Cardiac fibroblast (primary cell): ENCODE measurements around the gene RHEB.

Experiments used
- DNase-seq, 2 donors: peaks; one replicate each; pipeline versions ENCODE4 v3.0.0 to v3.0.0-alpha.2; 2010; ENCODE audit warnings: low read depth in 2 of 2
- H3K4me3 ChIP-seq, 2 donors: replicated peaks in 1 of 2; 1 replicate in 1 of 2; 2 replicates in 1 of 2; pipeline ENCODE4 v1.5.1; 2011; ENCODE audit warnings: low read depth in 2 of 2, low read length in 2 of 2, mild to moderate bottlenecking in 2 of 2, moderate library complexity in 1 of 2
- CTCF ChIP-seq: IDR thresholded peaks from one replicate; pipeline ENCODE4 v1.5.1; 2011; ENCODE audit warnings: low read depth, mild to moderate bottlenecking, low read length, inconsistent platforms

The RHEB gene

GRCh38 chr7:151468217-151469018 lies 51.3 kb downstream of the RHEB start:
- no peak for DNase-seq
- TF ChIP-seq CTCF, result no peak
- H3K4me3 ChIP-seq, result no peak overlapping the region

DNA sequence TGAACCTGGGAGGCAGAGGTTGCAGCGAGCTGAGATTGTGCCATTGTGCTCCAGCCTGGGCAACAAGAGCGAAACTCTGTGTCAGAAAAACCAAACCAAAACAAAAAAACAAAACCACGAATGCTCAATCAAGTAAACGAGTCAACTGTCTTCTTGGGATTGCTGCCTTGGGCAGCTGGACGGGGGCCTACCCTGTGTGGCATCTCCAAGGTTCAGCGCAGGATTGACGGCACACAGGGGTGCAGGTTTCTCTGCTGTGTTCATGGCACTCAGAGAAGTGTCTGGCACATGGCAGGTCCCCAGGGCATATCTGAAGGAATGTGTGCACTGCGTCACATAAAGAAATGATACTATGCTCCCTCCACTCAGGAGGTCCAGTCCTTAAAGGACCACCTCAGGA lies 54.5 kb downstream of the RHEB start:
- TF ChIP-seq CTCF, result no peak

GRCh38 chr7:151462306-151462779 lies 57.4 kb downstream of the RHEB start:
- TF ChIP-seq CTCF, result no peak
- DNase-seq, result no peak
- H3K4me3 ChIP-seq, result no peak overlapping the region

More for the DNA sequence above, 54.5 kb downstream of the RHEB start:
- DNase-seq, result no peak
- H3K4me3 ChIP-seq, result no peak overlapping the region

GRCh38 chr7:151461942-151462230 lies 57.8 kb downstream of the RHEB start:
- TF ChIP-seq CTCF, result no peak
- no peak for DNase-seq

GRCh38 chr7:151461096-151461941 lies 58.4 kb downstream of the RHEB start:
- no peak for TF ChIP-seq CTCF

More at GRCh38 chr7:151461942-151462230, 57.8 kb downstream of the RHEB start:
- H3K4me3 ChIP-seq, result no peak overlapping the region

DNA sequence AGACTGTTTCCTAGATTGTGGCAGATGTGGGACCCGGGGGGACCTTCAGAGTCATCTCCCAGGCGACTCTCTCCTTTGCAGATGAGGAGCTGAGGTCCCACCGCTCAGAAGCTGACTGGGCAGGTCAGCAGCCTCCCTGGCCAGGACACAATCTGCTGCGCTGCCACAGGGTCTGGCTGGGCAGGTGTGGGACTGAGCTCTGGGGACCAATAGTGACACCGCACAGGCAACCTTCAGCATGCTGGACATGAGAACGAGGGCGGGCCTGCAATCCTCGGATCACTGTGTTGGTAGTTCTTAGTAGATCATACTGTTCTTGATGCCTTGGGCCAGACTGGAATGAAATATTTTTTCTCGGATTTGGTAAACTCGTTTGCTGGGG lies 59.2 kb downstream of the RHEB start:
- H3K4me3 ChIP-seq, result peak overlapping the region in 1 of 2 donors; percentile 12
- TF ChIP-seq CTCF, result no peak
- DNase-seq, result no peak

More at GRCh38 chr7:151461096-151461941, 58.4 kb downstream of the RHEB start:
- no peak overlapping the region for H3K4me3 ChIP-seq
- no peak for DNase-seq
